ENCODE data around the gene EVI5L. TPM values are rescaled to one million over a fixed set of nuclear protein-coding genes. Genes with fewer than 3 reads are reported as not detected.
"Not testable (repeated sequence)": the region's sequence is repeated elsewhere in the genome, so short reads cannot be mapped to it uniquely, and the experiment has no call there.

Gene EVI5L
- total RNA-seq, 2 experiments from 2014 or later: 4.8 TPM

GRCh38 chr19:7801020-7801570 lies 28.9 kb upstream of the EVI5L start:
- H3K27ac Mint-ChIP-seq: no peak overlapping the region
- no peak for DNase-seq
- H3K27me3 Mint-ChIP-seq: peaks cover 67% of the 10 kb centered on the region
- H3K4me1 Mint-ChIP-seq: peaks cover 9% of the 10 kb centered on the region
- H3K4me3 Mint-ChIP-seq: no peak overlapping the region
- H3K36me3 Mint-ChIP-seq: no peaks in the 10 kb centered on the region
- no peaks in the 10 kb centered on the region for H3K9me3 Mint-ChIP-seq

GRCh38 chr19:7806234-7806633 lies 23.8 kb upstream of the EVI5L start:
- Mint-ChIP-seq H3K4me1 (peaks cover 7% of the 10 kb centered on the region), H3K9me3 (peaks cover 6% of the 10 kb centered on the region), H3K36me3 (no peaks in the 10 kb centered on the region), H3K27ac (no peak overlapping the region), H3K4me3 (no peak overlapping the region), H3K27me3 (peaks cover 62% of the 10 kb centered on the region)
- no peak for DNase-seq

- Mint-ChIP-seq H3K36me3 (no peaks in the 10 kb centered on the region), H3K27me3 (peaks cover 58% of the 10 kb centered on the region), H3K4me3 (no peak overlapping the region), H3K4me1 (peaks cover 7% of the 10 kb centered on the region), H3K27ac (no peak overlapping the region), H3K9me3 (peaks cover 12% of the 10 kb centered on the region)
- no peak for DNase-seq
Measured at GRCh38 chr19:7806876-7807275, 23.1 kb upstream of the EVI5L start.

- DNase-seq: no peak
- Mint-ChIP-seq H3K4me3 (no peak overlapping the region), H3K27ac (no peak overlapping the region), H3K36me3 (no peaks in the 10 kb centered on the region), H3K9me3 (peaks cover 18% of the 10 kb centered on the region), H3K27me3 (peaks cover 51% of the 10 kb centered on the region), H3K4me1 (peaks cover 7% of the 10 kb centered on the region)
Measured at GRCh38 chr19:7808108-7808507, 21.9 kb upstream of the EVI5L start.

- DNase-seq: no peak
- peaks cover 30% of the 10 kb centered on the region for H3K9me3 Mint-ChIP-seq
- H3K4me1 Mint-ChIP-seq: peaks cover 15% of the 10 kb centered on the region
- H3K36me3 Mint-ChIP-seq: peaks cover 6% of the 10 kb centered on the region
- H3K27me3 Mint-ChIP-seq: peaks cover 24% of the 10 kb centered on the region
- H3K4me3 Mint-ChIP-seq: no peak overlapping the region
- no peak overlapping the region for H3K27ac Mint-ChIP-seq
Measured at GRCh38 chr19:7811989-7812388, 18.0 kb upstream of the EVI5L start.

GRCh38 chr19:7815325-7815724 lies 14.7 kb upstream of the EVI5L start:
- peaks cover 30% of the 10 kb centered on the region for H3K9me3 Mint-ChIP-seq
- no peak overlapping the region for H3K27ac Mint-ChIP-seq
- peaks cover 11% of the 10 kb centered on the region for H3K36me3 Mint-ChIP-seq
- no peak overlapping the region for H3K4me3 Mint-ChIP-seq
- peaks cover 13% of the 10 kb centered on the region for H3K4me1 Mint-ChIP-seq
- peak; percentile 16 for DNase-seq
- H3K27me3 Mint-ChIP-seq: peaks cover 29% of the 10 kb centered on the region

GRCh38 chr19:7816040-7816439 lies 14.0 kb upstream of the EVI5L start:
- DNase-seq, H3K4me3 Mint-ChIP-seq, H3K27ac Mint-ChIP-seq: not testable (repeated sequence)
- peaks cover 24% of the 10 kb centered on the region for H3K9me3 Mint-ChIP-seq
- peaks cover 11% of the 10 kb centered on the region for H3K36me3 Mint-ChIP-seq
- peaks cover 13% of the 10 kb centered on the region for H3K4me1 Mint-ChIP-seq
- H3K27me3 Mint-ChIP-seq: peaks cover 36% of the 10 kb centered on the region

- no peak overlapping the region for H3K27ac Mint-ChIP-seq
Measured at GRCh38 chr19:7817801-7818200, 12.2 kb upstream of the EVI5L start.

GRCh38 chr19:7818806-7819205 lies 11.2 kb upstream of the EVI5L start:
- no peak overlapping the region for H3K27ac Mint-ChIP-seq
- H3K36me3 Mint-ChIP-seq: peaks cover 11% of the 10 kb centered on the region
- peaks cover 11% of the 10 kb centered on the region for H3K9me3 Mint-ChIP-seq
- H3K4me1 Mint-ChIP-seq: peaks cover 13% of the 10 kb centered on the region
- no peak for DNase-seq
- H3K4me3 Mint-ChIP-seq: no peak overlapping the region
- H3K27me3 Mint-ChIP-seq: peaks cover 50% of the 10 kb centered on the region

More at GRCh38 chr19:7817801-7818200, 12.2 kb upstream of the EVI5L start:
- DNase-seq: no peak
- H3K4me1 Mint-ChIP-seq: peaks cover 13% of the 10 kb centered on the region
- H3K27me3 Mint-ChIP-seq: peaks cover 44% of the 10 kb centered on the region
- H3K36me3 Mint-ChIP-seq: peaks cover 11% of the 10 kb centered on the region
- H3K4me3 Mint-ChIP-seq: no peak overlapping the region
- H3K9me3 Mint-ChIP-seq: peaks cover 11% of the 10 kb centered on the region

- Mint-ChIP-seq H3K9me3 (peaks cover 11% of the 10 kb centered on the region), H3K4me3 (no peak overlapping the region), H3K27ac (no peak overlapping the region), H3K36me3 (peaks cover 11% of the 10 kb centered on the region), H3K4me1 (peaks cover 13% of the 10 kb centered on the region), H3K27me3 (peaks cover 52% of the 10 kb centered on the region)
- no peak for DNase-seq
Measured at GRCh38 chr19:7819337-7819736, 10.7 kb upstream of the EVI5L start.

GRCh38 chr19:7820588-7820987 lies 9.4 kb upstream of the EVI5L start:
- Mint-ChIP-seq H3K9me3 (peaks cover 11% of the 10 kb centered on the region), H3K4me1 (peaks cover 6% of the 10 kb centered on the region), H3K27me3 (peaks cover 56% of the 10 kb centered on the region), H3K27ac (no peak overlapping the region), H3K36me3 (peaks cover 11% of the 10 kb centered on the region), H3K4me3 (no peak overlapping the region)
- no peak for DNase-seq

- H3K27me3 Mint-ChIP-seq: peaks cover 52% of the 10 kb centered on the region
- DNase-seq: no peak
- no peak overlapping the region for H3K4me3 Mint-ChIP-seq
- no peaks in the 10 kb centered on the region for H3K9me3 Mint-ChIP-seq
- peak overlapping the region; percentile 45 for H3K27ac Mint-ChIP-seq
- peaks cover 2% of the 10 kb centered on the region for H3K36me3 Mint-ChIP-seq
- H3K4me1 Mint-ChIP-seq: peaks cover 5% of the 10 kb centered on the region
Measured at GRCh38 chr19:7822910-7823515, 7.0 kb upstream of the EVI5L start.

- H3K36me3 Mint-ChIP-seq: no peaks in the 10 kb centered on the region
- no peaks in the 10 kb centered on the region for H3K9me3 Mint-ChIP-seq
- DNase-seq: no peak
- no peak overlapping the region for H3K4me3 Mint-ChIP-seq
- peaks cover 6% of the 10 kb centered on the region for H3K4me1 Mint-ChIP-seq
- H3K27me3 Mint-ChIP-seq: peaks cover 46% of the 10 kb centered on the region
- H3K27ac Mint-ChIP-seq: no peak overlapping the region
Measured at GRCh38 chr19:7823686-7824301, 6.2 kb upstream of the EVI5L start.

GRCh38 chr19:7829166-7829520 lies 875 bp upstream of the EVI5L start:
- no peak for DNase-seq
- peak overlapping the region; percentile 84 for H3K27ac Mint-ChIP-seq
- peaks cover 10% of the 10 kb centered on the region for H3K27me3 Mint-ChIP-seq
- H3K9me3 Mint-ChIP-seq: no peaks in the 10 kb centered on the region
- peaks cover 13% of the 10 kb centered on the region for H3K4me1 Mint-ChIP-seq
- no peaks in the 10 kb centered on the region for H3K36me3 Mint-ChIP-seq
- H3K4me3 Mint-ChIP-seq: peak overlapping the region; percentile 86

GRCh38 chr19:7830272-7830771 lies 304 bp downstream of the EVI5L start:
- DNase-seq: no peak
- peaks cover 13% of the 10 kb centered on the region for H3K4me1 Mint-ChIP-seq
- no peaks in the 10 kb centered on the region for H3K9me3 Mint-ChIP-seq
- H3K4me3 Mint-ChIP-seq: peak overlapping the region; percentile 74
- H3K36me3 Mint-ChIP-seq: no peaks in the 10 kb centered on the region
- no peak overlapping the region for H3K27ac Mint-ChIP-seq
- H3K27me3 Mint-ChIP-seq: peaks cover 6% of the 10 kb centered on the region

- peak overlapping the region; percentile 74 for H3K4me3 Mint-ChIP-seq
- H3K27ac Mint-ChIP-seq: no peak overlapping the region
- peaks cover 6% of the 10 kb centered on the region for H3K27me3 Mint-ChIP-seq
- H3K4me1 Mint-ChIP-seq: peaks cover 13% of the 10 kb centered on the region
- no peaks in the 10 kb centered on the region for H3K36me3 Mint-ChIP-seq
- no peak for DNase-seq
- no peaks in the 10 kb centered on the region for H3K9me3 Mint-ChIP-seq
Measured at GRCh38 chr19:7830823-7831222, 805 bp downstream of the EVI5L start.

All from activated naive CD8-positive, alpha-beta T cell treated with anti-CD3 and anti-CD28 coated beads for 36 hours (primary cell).